Body of pancreas (tissue), 4 donors: ENCODE data around the gene GNAI1. TPM values are rescaled to one million over a fixed set of nuclear protein-coding genes. Genes with fewer than 3 reads are reported as not detected.

ENCODE experiments used
- ATAC-seq: fragments of 150-250 bp; one replicate; pipeline ENCODE4 v1.9.1; 2016
- DNase-seq, 4 donors: peaks; one replicate each; pipeline ENCODE4 v3.0.0-alpha.2; 2019
- H3K27ac ChIP-seq, 4 donors: fragments of 200-600 bp; sonication (generic); 1 replicate in 3 of 4; 2 replicates in 1 of 4; pipeline versions ENCODE4 v1.5.1 to v1.6.1; 2016 to 2019; ENCODE audit warnings: mild to moderate bottlenecking in 1 of 4, mixed read lengths in 1 of 4, moderate library complexity in 1 of 4
- H3K27me3 ChIP-seq, 2 donors: fragments of 200-600 bp; sonication (generic); one replicate each; pipeline ENCODE4 v1.6.0; 2016; ENCODE audit warnings: mild to moderate bottlenecking in 1 of 2
- H3K36me3 ChIP-seq, 2 donors: fragments of 200-600 bp; sonication (generic); replicated peaks in 1 of 2; 2 replicates each; pipeline ENCODE4 v1.5.1; 2016; ENCODE audit warnings: low read depth in 2 of 2; ENCODE audit not compliant: insufficient read depth in 1 of 2
- H3K4me1 ChIP-seq: fragments of 200-600 bp; sonication (generic); one replicate; pipeline ENCODE4 v1.6.0; 2016
- H3K4me3 ChIP-seq, 2 donors: fragments of 200-600 bp; sonication (generic); 1 replicate in 1 of 2; 2 replicates in 1 of 2; pipeline ENCODE4 v1.5.1; 2016 to 2019
- H3K9me3 ChIP-seq, 3 donors: fragments of 200-600 bp; sonication (generic); 1 replicate in 2 of 3; 2 replicates in 1 of 3; pipeline ENCODE4 v1.5.1; 2016
- CTCF ChIP-seq, 7 experiments: fragments of 450-650 bp in 4 of 7; fragments of 200-600 bp in 3 of 7; sonication (generic) in 3 of 7; IDR thresholded peaks; one replicate each; pipeline ENCODE4 v1.5.1; 2016 to 2019; ENCODE audit warnings: antibody characterized with exemption in 7 of 7
- POLR2A ChIP-seq, 3 donors: fragments of 450-650 bp; IDR thresholded peaks; one replicate each; pipeline ENCODE4 v1.6.1; 2016; ENCODE audit warnings: antibody characterized with exemption in 3 of 3, mild to moderate bottlenecking in 2 of 3
- WGBS, 2 donors: methylation state at CpG; one replicate each; pipeline ENCODE4 v1.1.5; 2017; 5-methylcytosine and 5-hydroxymethylcytosine counted together
- intact Hi-C: fragments of 100-400 bp; cut with DNase I; formaldehyde crosslinking; loops from one replicate; pipeline ENCODE4 v1.15.1; 2023
- total RNA-seq, 2 donors: library from RNA; depleted of rRNA; stranded (reverse); fragments of >200 nt; gene quantifications; one replicate each; pipeline ENCODE4 v1.1.0, GENCODE V29; 2016

The GNAI1 gene
- total RNA-seq, 2 donors from 2014 or later: 9.1 to 16.5 TPM

DNA sequence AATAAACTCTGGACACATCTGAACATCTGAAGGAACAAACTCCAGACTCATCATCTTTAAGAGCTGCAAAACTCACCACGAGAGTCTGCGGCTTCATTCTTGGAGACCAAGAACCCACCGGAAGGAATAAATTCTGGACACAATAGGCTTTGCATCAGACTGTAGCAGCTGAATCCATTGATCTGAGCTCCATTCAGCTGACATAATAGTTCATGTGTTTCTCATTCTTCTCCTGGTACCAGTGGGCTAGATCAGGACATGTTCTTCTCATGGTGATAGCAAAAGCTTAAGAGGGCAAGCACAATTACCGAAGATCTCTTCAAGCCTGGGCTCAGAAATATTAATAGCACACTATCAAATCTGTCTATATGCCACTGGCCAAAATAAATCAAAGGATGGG lies 20.5 kb upstream of the GNAI1 start:
- Histone ChIP-seq H3K27ac (no peak overlapping the region), H3K27me3 (no peaks in the 10 kb centered on the region), H3K4me3 (no peak overlapping the region), H3K4me1 (no peaks in the 10 kb centered on the region), H3K36me3 (no peaks in the 10 kb centered on the region), H3K9me3 (no peaks in the 10 kb centered on the region)
- TF ChIP-seq CTCF (IDR thresholded peaks at IDR 0.05) (no peak), POLR2A (IDR thresholded peaks at IDR 0.05) (no peak)
- 73 to 76% methylated on average over 4 of the region's 4 CpGs for WGBS, 2 donors
- ATAC-seq (no peak), DNase-seq (no peak)
- intact Hi-C loops: no loop called here

DNA sequence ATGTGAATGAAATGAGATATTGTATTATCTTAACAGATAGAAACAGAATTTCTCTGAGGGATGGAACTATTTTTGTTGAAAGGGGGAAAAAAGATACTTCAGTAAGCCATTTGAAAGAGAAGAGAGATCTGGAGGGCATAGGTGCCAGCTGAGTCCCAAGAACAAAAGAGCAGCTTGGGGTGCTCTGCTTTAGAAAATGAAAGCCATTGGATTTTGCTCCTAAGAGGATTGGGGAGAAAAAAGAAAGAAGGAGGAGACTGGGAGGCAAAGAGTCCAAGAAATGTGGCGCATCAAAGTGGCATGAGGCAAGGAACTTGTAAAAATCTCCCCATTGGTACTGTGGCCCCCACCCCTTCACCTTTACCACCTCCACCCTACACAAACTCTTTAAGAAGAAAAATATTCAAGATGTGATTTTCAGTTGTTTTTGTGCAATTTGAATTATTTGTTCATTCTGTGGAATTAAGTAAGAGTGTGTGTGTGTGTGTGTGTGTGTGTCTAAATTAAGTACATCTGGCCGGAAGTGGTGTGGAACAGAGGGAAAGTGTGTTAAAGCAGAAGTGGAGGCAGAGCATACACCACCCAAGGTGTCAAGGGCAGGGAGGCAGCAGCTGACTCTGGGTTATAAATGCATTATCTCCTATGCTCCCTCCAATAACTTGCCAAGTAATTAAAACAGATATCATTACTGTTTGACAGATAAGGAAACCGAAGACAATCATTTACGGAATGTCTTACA lies 9.9 kb upstream of the GNAI1 start:
- Histone ChIP-seq H3K36me3 (no peaks in the 10 kb centered on the region), H3K27me3 (no peaks in the 10 kb centered on the region), H3K4me3 (no peak overlapping the region), H3K4me1 (no peaks in the 10 kb centered on the region), H3K9me3 (no peaks in the 10 kb centered on the region), H3K27ac (no peak overlapping the region)
- intact Hi-C loops: no loop called here
- DNase-seq (no peak), ATAC-seq (no peak)
- TF ChIP-seq CTCF (IDR thresholded peaks at IDR 0.05) (no peak), POLR2A (IDR thresholded peaks at IDR 0.05) (no peak)
- WGBS, 2 donors: 55 to 59% methylated on average over 4 of the region's 4 CpGs

DNA sequence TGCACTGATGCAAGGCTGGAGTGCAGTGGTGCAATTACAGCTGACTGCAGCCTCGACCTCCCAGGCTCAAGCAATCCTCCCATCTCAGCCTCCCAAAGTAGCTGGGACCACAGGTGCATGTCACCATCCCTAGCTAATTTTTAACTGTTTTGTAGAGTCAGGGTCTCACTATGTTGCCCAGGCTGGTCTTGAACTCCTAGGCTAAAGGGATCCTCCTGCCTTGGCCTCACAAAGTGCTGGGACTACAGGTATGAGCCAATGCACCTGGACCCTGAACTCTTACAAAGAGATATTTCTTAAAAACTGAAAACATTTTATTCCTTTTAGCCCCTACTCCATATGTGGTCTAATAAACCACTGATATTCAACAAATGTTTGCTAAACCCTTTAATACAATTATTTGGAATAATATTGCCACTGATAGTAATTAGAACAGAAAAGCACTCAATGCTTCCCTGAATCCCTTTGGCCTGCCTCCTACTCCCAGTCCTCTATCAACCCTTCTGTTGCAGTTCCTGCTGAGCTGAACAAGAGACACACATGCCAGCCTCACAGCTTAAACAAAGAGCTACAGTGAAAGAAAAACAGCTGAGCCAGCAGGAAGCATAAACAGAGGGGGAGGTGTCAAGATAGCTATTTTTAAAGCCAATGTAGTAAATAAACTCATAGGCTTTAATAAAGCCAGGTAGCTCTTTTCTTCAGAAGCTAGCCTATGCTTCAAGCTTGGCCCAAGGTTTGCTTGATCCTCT lies 7.0 kb upstream of the GNAI1 start:
- Histone ChIP-seq H3K4me3 (no peak overlapping the region), H3K4me1 (no peaks in the 10 kb centered on the region), H3K27me3 (no peaks in the 10 kb centered on the region), H3K27ac (no peak overlapping the region), H3K9me3 (no peaks in the 10 kb centered on the region), H3K36me3 (no peaks in the 10 kb centered on the region)
- TF ChIP-seq POLR2A (IDR thresholded peaks at IDR 0.05) (no peak), CTCF (IDR thresholded peaks at IDR 0.05) (no peak)
- WGBS, 2 donors: 70 to 77% methylated on average over 1 of the region's 1 CpG
- intact Hi-C loops: no loop called here
- DNase-seq (peak in 2 of 4 donors; percentile 44 to 47), ATAC-seq (peak; percentile 62)

GRCh38 chr7:80128918-80129317 lies 5.7 kb upstream of the GNAI1 start:
- no peak overlapping the region for H3K4me3 ChIP-seq
- no peaks in the 10 kb centered on the region for H3K9me3 ChIP-seq
- H3K36me3 ChIP-seq: no peaks in the 10 kb centered on the region
- peaks cover 3% of the 10 kb centered on the region for H3K4me1 ChIP-seq
- TF ChIP-seq POLR2A (IDR thresholded peaks at IDR 0.05): no peak
- TF ChIP-seq CTCF (IDR thresholded peaks at IDR 0.05): no peak
- 82 to 97% methylated on average over 3 of the region's 3 CpGs for WGBS, 2 donors
- intact Hi-C loops: no loop called here
- no peak overlapping the region for H3K27ac ChIP-seq
- H3K27me3 ChIP-seq: no peaks in the 10 kb centered on the region
- no peak for DNase-seq
- no peak for ATAC-seq
